ENCODE measurements around the gene WDFY4. TPM values are rescaled to one million over a fixed set of nuclear protein-coding genes. Genes with fewer than 3 reads are reported as not detected.

Gene WDFY4
- total and polyA plus RNA-seq, 2 of the 13 experiments (the other 11 are each of a cell fraction or from before 2014, with no cell fraction given), result not detected

GRCh38 chr10:48656241-48656913 is 28.3 kb upstream of the WDFY4 start (continued):
- TF ChIP-seq DDIT3 (CRISPR knock-in tag; IDR thresholded peaks at IDR 0.05) (no peak), ZNF761 (CRISPR knock-in tag; conservative IDR thresholded peaks at IDR 0.05) (peak; percentile 64; the same call in 1 of the 2 replicates), HIVEP1 (CRISPR knock-in tag; IDR thresholded peaks at IDR 0.05) (no peak), REPIN1 (CRISPR knock-in tag; IDR thresholded peaks at IDR 0.05; ENCODE audit: borderline replicate concordance, low read depth) (no peak), ZNF800 (CRISPR knock-in tag; IDR thresholded peaks at IDR 0.05) (peak; percentile 54; the same call in 1 of the 2 replicates), ZNF17 (CRISPR knock-in tag; IDR thresholded peaks at IDR 0.05) (no peak), XRCC5 (optimal IDR thresholded peaks at IDR 0.05; ENCODE audit: low read length) (peak; percentile 95), ZNF746 (CRISPR knock-in tag; IDR thresholded peaks at IDR 0.05) (no peak), RXRB (CRISPR knock-in tag; IDR thresholded peaks at IDR 0.05; ENCODE audit: borderline replicate concordance) (no peak), ZNF101 (CRISPR knock-in tag; IDR thresholded peaks at IDR 0.05; ENCODE audit: borderline replicate concordance, low read depth) (no peak), ESRRA (CRISPR knock-in tag; IDR thresholded peaks at IDR 0.05; ENCODE audit: low read depth) (no peak), MAFK (conservative IDR thresholded peaks at IDR 0.05 in 1 of 2, IDR thresholded peaks at IDR 0.05 in 1 of 2; ENCODE audit: low read length in 2 of 2) (no peak), POLR2AphosphoS5 (IDR thresholded peaks at IDR 0.05; ENCODE audit: low read depth, low read length) (no peak), ZNF343 (CRISPR knock-in tag; IDR thresholded peaks at IDR 0.05) (no peak), ZFP62 (CRISPR knock-in tag; IDR thresholded peaks at IDR 0.05) (no peak), SOX5 (CRISPR knock-in tag; IDR thresholded peaks at IDR 0.05; ENCODE audit: borderline replicate concordance) (no peak), HNF4A (CRISPR knock-in tag; IDR thresholded peaks at IDR 0.05) (no peak), E2F1 (CRISPR knock-in tag; IDR thresholded peaks at IDR 0.05) (no peak), FLYWCH1 (CRISPR knock-in tag; IDR thresholded peaks at IDR 0.05) (no peak)
- TF ChIP-seq, protein P1, sequence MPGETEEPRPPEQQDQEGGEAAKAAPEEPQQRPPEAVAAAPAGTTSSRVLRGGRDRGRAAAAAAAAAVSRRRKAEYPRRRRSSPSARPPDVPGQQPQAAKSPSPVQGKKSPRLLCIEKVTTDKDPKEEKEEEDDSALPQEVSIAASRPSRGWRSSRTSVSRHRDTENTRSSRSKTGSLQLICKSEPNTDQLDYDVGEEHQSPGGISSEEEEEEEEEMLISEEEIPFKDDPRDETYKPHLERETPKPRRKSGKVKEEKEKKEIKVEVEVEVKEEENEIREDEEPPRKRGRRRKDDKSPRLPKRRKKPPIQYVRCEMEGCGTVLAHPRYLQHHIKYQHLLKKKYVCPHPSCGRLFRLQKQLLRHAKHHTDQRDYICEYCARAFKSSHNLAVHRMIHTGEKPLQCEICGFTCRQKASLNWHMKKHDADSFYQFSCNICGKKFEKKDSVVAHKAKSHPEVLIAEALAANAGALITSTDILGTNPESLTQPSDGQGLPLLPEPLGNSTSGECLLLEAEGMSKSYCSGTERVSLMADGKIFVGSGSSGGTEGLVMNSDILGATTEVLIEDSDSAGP (CRISPR knock-in tag; IDR thresholded peaks at IDR 0.05; ENCODE audit: borderline replicate concordance), result peak; percentile 67
- TF ChIP-seq, protein P2, sequence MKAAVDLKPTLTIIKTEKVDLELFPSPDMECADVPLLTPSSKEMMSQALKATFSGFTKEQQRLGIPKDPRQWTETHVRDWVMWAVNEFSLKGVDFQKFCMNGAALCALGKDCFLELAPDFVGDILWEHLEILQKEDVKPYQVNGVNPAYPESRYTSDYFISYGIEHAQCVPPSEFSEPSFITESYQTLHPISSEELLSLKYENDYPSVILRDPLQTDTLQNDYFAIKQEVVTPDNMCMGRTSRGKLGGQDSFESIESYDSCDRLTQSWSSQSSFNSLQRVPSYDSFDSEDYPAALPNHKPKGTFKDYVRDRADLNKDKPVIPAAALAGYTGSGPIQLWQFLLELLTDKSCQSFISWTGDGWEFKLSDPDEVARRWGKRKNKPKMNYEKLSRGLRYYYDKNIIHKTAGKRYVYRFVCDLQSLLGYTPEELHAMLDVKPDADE (CRISPR knock-in tag; IDR thresholded peaks at IDR 0.05), result no peak
- TF ChIP-seq, protein P3, sequence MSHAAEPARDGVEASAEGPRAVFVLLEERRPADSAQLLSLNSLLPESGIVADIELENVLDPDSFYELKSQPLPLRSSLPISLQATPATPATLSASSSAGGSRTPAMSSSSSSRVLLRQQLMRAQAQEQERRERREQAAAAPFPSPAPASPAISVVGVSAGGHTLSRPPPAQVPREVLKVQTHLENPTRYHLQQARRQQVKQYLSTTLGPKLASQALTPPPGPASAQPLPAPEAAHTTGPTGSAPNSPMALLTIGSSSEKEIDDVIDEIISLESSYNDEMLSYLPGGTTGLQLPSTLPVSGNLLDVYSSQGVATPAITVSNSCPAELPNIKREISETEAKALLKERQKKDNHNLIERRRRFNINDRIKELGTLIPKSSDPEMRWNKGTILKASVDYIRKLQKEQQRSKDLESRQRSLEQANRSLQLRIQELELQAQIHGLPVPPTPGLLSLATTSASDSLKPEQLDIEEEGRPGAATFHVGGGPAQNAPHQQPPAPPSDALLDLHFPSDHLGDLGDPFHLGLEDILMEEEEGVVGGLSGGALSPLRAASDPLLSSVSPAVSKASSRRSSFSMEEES (CRISPR knock-in tag; IDR thresholded peaks at IDR 0.05), result no peak
- TF ChIP-seq, protein P4, sequence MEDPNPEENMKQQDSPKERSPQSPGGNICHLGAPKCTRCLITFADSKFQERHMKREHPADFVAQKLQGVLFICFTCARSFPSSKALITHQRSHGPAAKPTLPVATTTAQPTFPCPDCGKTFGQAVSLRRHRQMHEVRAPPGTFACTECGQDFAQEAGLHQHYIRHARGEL (CRISPR knock-in tag; IDR thresholded peaks at IDR 0.05), result no peak

Measured in HepG2 (cell line).